Type B pancreatic cell (in vitro differentiated cells): ENCODE results near the gene TTC9C. TPM values are rescaled to one million over a fixed set of nuclear protein-coding genes. Genes with fewer than 3 reads are reported as not detected.

Experiments used
- DNase-seq: peaks from one replicate; pipeline ENCODE4 v3.0.0; 2021; ENCODE audit warnings: mixed read lengths; ENCODE audit not compliant: unreplicated experiment; ENCODE audit errors: extremely low spot score
- H3K27ac Mint-ChIP-seq: 2 replicates; pipeline ENCODE4 v1.8.0; 2021; ENCODE audit warnings: mild to moderate bottlenecking, mixed read lengths
- H3K27me3 Mint-ChIP-seq: 2 replicates; pipeline ENCODE4 v1.8.0; 2021; ENCODE audit warnings: mixed read lengths
- H3K36me3 Mint-ChIP-seq: 2 replicates; pipeline ENCODE4 v1.8.0; 2021; ENCODE audit warnings: mixed read lengths
- H3K4me1 Mint-ChIP-seq: one replicate; pipeline ENCODE4 v1.8.0; 2021; ENCODE audit warnings: mixed read lengths; ENCODE audit not compliant: unreplicated experiment
- H3K4me3 Mint-ChIP-seq: 2 replicates; pipeline ENCODE4 v1.8.0; 2021; ENCODE audit warnings: mild to moderate bottlenecking, mixed read lengths
- H3K9me3 Mint-ChIP-seq: 2 replicates; pipeline ENCODE4 v1.8.0; 2021; ENCODE audit warnings: mixed read lengths
- total RNA-seq: library from RNA; stranded (reverse); gene quantifications from 2 replicates; pipeline ENCODE4 v1.2.1, GENCODE V29; 2021; ENCODE audit warnings: low replicate concordance
- TF ChIP-seq, protein P1 (sequence below): fragments of 200-600 bp; sonication (generic); conservative IDR thresholded peaks from 2 replicates; pipeline ENCODE4 v1.5.0; 2021; ENCODE audit warnings: antibody characterized with exemption, mild to moderate bottlenecking

Gene TTC9C
- total RNA-seq, 1 donor from 2014 or later: 39.0 TPM

GRCh38 chr11:62775646-62776045 is 47.4 kb downstream of the TTC9C start:
- TF ChIP-seq, protein P1, sequence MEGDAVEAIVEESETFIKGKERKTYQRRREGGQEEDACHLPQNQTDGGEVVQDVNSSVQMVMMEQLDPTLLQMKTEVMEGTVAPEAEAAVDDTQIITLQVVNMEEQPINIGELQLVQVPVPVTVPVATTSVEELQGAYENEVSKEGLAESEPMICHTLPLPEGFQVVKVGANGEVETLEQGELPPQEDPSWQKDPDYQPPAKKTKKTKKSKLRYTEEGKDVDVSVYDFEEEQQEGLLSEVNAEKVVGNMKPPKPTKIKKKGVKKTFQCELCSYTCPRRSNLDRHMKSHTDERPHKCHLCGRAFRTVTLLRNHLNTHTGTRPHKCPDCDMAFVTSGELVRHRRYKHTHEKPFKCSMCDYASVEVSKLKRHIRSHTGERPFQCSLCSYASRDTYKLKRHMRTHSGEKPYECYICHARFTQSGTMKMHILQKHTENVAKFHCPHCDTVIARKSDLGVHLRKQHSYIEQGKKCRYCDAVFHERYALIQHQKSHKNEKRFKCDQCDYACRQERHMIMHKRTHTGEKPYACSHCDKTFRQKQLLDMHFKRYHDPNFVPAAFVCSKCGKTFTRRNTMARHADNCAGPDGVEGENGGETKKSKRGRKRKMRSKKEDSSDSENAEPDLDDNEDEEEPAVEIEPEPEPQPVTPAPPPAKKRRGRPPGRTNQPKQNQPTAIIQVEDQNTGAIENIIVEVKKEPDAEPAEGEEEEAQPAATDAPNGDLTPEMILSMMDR: no peak
- H3K27ac Mint-ChIP-seq: no peak overlapping the region
- DNase-seq: no peak
- H3K27me3 Mint-ChIP-seq: no peaks in the 10 kb centered on the region
- H3K4me1 Mint-ChIP-seq: peaks cover 6% of the 10 kb centered on the region
- no peak overlapping the region for H3K4me3 Mint-ChIP-seq
- H3K36me3 Mint-ChIP-seq: peaks cover 12% of the 10 kb centered on the region
- no peaks in the 10 kb centered on the region for H3K9me3 Mint-ChIP-seq

GRCh38 chr11:62777389-62777788 is 49.1 kb downstream of the TTC9C start:
- Mint-ChIP-seq H3K36me3 (peaks cover 12% of the 10 kb centered on the region), H3K4me3 (no peak overlapping the region), H3K27ac (no peak overlapping the region), H3K27me3 (no peaks in the 10 kb centered on the region), H3K9me3 (no peaks in the 10 kb centered on the region), H3K4me1 (no peaks in the 10 kb centered on the region)
- TF ChIP-seq, protein P1: no peak
- DNase-seq: no peak

- H3K4me3 Mint-ChIP-seq: no peak overlapping the region
- no peaks in the 10 kb centered on the region for H3K27me3 Mint-ChIP-seq
- H3K36me3 Mint-ChIP-seq: peaks cover 18% of the 10 kb centered on the region
- no peak for DNase-seq
- TF ChIP-seq, protein P1: no peak
- H3K4me1 Mint-ChIP-seq: no peaks in the 10 kb centered on the region
- H3K9me3 Mint-ChIP-seq: no peaks in the 10 kb centered on the region
- peak overlapping the region; percentile 25 for H3K27ac Mint-ChIP-seq
These were observed 50.2 kb downstream of the TTC9C start for GRCh38 chr11:62778441-62778840.

DNA sequence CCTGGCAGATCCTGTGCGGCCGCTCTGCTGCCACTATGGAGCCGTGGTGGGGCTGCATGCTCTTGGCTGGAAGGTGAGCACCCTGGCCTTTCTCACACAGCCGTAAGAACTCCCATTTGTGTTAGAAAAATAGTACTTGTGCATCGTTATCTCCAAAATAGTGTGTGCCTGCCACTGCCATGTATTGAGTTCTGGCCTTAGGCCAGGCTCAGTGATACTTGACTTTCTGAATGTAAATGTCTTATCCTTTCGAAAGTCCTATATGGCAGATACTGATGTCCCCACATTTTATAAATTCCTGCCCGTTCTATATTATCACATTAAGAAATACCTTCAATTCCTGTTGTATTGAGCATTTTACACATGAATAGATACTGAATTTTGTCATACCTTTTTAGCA is 54.5 kb downstream of the TTC9C start:
- Mint-ChIP-seq H3K27ac (no peak overlapping the region), H3K27me3 (no peaks in the 10 kb centered on the region), H3K4me3 (no peak overlapping the region), H3K9me3 (no peaks in the 10 kb centered on the region), H3K36me3 (peaks cover 6% of the 10 kb centered on the region), H3K4me1 (peaks cover 2% of the 10 kb centered on the region)
- no peak for DNase-seq
- TF ChIP-seq, protein P1: no peak

DNA sequence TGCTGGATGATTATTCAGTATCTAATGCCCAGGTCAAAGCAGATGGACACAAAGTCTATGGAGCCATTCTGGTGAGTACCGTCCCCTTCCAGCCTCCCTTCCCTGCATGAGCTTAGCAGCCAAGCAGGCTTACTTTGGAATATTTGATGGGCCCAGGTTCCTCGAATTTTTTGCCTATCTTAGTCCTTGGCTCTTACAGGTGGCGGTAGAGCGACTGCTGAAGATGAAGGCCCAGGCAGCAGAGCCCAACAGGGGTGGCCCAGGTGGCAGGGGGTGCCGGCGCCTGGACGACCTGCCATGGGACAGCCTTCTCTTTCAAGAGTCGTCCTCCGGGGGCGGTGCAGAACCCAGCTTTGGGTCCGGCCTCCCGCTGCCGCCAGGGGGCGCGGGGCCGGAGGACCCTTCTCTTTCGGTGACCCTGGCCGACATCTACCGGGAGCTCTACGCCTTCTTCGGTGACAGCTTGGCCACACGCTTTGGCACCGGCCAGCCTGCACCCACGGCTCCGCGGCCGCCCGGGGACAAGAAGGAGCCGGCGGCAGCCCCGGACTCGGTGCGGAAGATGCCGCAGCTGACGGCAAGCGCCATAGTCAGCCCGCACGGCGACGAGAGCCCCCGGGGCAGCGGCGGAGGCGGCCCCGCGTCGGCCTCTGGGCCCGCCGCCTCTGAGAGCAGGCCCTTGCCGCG is 58.2 kb downstream of the TTC9C start:
- H3K36me3 Mint-ChIP-seq: peaks cover 9% of the 10 kb centered on the region

More for the DNA sequence above, 58.2 kb downstream of the TTC9C start:
- TF ChIP-seq, protein P1: peak; percentile 92
- no peaks in the 10 kb centered on the region for H3K27me3 Mint-ChIP-seq
- H3K4me1 Mint-ChIP-seq: peaks cover 18% of the 10 kb centered on the region
- DNase-seq: peak; percentile 91
- no peaks in the 10 kb centered on the region for H3K9me3 Mint-ChIP-seq
- peak overlapping the region; percentile 88 for H3K27ac Mint-ChIP-seq
- H3K4me3 Mint-ChIP-seq: peak overlapping the region; percentile 87
